ENCODE data around the gene SPHK2.

GRCh38 chr19:48627201-48627864 lies 8.0 kb downstream of the SPHK2 start:
- TF ChIP-seq, protein P1, sequence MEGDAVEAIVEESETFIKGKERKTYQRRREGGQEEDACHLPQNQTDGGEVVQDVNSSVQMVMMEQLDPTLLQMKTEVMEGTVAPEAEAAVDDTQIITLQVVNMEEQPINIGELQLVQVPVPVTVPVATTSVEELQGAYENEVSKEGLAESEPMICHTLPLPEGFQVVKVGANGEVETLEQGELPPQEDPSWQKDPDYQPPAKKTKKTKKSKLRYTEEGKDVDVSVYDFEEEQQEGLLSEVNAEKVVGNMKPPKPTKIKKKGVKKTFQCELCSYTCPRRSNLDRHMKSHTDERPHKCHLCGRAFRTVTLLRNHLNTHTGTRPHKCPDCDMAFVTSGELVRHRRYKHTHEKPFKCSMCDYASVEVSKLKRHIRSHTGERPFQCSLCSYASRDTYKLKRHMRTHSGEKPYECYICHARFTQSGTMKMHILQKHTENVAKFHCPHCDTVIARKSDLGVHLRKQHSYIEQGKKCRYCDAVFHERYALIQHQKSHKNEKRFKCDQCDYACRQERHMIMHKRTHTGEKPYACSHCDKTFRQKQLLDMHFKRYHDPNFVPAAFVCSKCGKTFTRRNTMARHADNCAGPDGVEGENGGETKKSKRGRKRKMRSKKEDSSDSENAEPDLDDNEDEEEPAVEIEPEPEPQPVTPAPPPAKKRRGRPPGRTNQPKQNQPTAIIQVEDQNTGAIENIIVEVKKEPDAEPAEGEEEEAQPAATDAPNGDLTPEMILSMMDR (tag by site-specific recombination; IDR thresholded peaks at IDR 0.05), result no peak
- TF ChIP-seq ZNF274 (IDR thresholded peaks at IDR 0.05; ENCODE audit: low read length) (no peak), ZNF274 (tag by site-specific recombination; IDR thresholded peaks at IDR 0.05; ENCODE audit: borderline replicate concordance) (no peak), BCL11B (tag by site-specific recombination; IDR thresholded peaks at IDR 0.05; ENCODE audit: low read depth) (no peak), MYNN (tag by site-specific recombination; IDR thresholded peaks at IDR 0.05; ENCODE audit: borderline replicate concordance) (no peak), ZNF785 (tag by site-specific recombination; IDR thresholded peaks at IDR 0.05) (no peak), ZNF488 (tag by site-specific recombination; IDR thresholded peaks at IDR 0.05) (no peak), ZFP3 (tag by site-specific recombination; IDR thresholded peaks at IDR 0.05; ENCODE audit: low read depth) (no peak), ZNF350 (tag by site-specific recombination; IDR thresholded peaks at IDR 0.05) (no peak), ZNF660 (tag by site-specific recombination; IDR thresholded peaks at IDR 0.05) (no peak), ZBTB1 (tag by site-specific recombination; IDR thresholded peaks at IDR 0.05) (no peak)

All from HEK293 (cell line).